ENCODE measurements around the gene DCBLD1. TPM values are rescaled to one million over a fixed set of nuclear protein-coding genes. Genes with fewer than 3 reads are reported as not detected.

Gene DCBLD1
- polyA plus RNA-seq, 3 donors = 2.9 to 3.3 (median 3.1) TPM

DNA sequence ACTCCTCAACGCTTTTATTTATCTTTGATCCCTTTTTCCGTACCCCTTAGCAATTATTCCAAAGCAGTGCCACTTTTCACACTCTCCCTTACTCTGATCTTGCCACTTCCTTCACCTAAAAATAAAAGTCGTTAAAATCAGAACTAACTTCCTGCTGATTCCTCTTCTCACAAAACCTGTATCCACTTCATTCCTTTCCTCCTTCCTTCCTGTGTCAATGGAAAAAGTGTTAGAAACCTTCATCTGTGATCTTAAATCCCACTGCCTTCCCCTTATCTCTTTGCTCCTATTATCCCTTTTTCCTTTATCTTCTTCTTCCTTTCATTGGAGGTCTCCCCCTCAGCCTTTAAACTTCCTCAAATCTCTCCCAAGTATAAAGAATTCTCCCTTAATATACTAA lies 70.7 kb downstream of the DCBLD1 start:
- no peak overlapping the region for H3K27ac ChIP-seq (ENCODE audit: low read depth in 1 of 2, low read length in 2 of 2)
- no peak overlapping the region for H3K4me3 Mint-ChIP-seq
- peaks cover 4 to 7% of the 10 kb centered on the region in 2 donors for H3K4me1 ChIP-seq (ENCODE audit: control insufficient read depth in 1 of 2, insufficient read depth in 2 of 2, low read length in 2 of 2)
- H3K9me3 Mint-ChIP-seq = no peaks in the 10 kb centered on the region
- H3K9me3 ChIP-seq (replicated peaks in 1 of 2; ENCODE audit: control insufficient read depth in 1 of 2, insufficient read depth in 1 of 2, low read length in 2 of 2) = no peaks in the 10 kb centered on the region
- no peak overlapping the region for H3K27ac Mint-ChIP-seq
- no peak for DNase-seq
- H3K36me3 Mint-ChIP-seq = peaks cover 4 to 10% of the 10 kb centered on the region in 2 donors
- H3K27me3 Mint-ChIP-seq (ENCODE audit: low read depth in 3 of 3) = peaks cover 4 to 8% (median 4%) of the 10 kb centered on the region in 3 donors
- intact Hi-C loops (cut with micrococcal nuclease) = loop anchor here in 1 of 2 donors (10.0 kb wide), 1 partner anchor 208 kb away; no protein-coding TSS in a partner anchor
- H3K36me3 ChIP-seq (replicated peaks in 1 of 2; ENCODE audit: control insufficient read depth in 1 of 2, insufficient read depth in 2 of 2, low read length in 2 of 2) = no peaks in the 10 kb centered on the region
- no peak overlapping the region for H3K4me3 ChIP-seq (replicated peaks in 1 of 3; ENCODE audit: low read depth in 2 of 3, low read length in 3 of 3)
- H3K9ac ChIP-seq (ENCODE audit: insufficient read depth, low read length, poor library complexity, severe bottlenecking) = no peak overlapping the region
- no peaks in the 10 kb centered on the region for H4K20me1 ChIP-seq (ENCODE audit: insufficient read depth, low read length)
- peaks cover 8% of the 10 kb centered on the region for H3K4me1 Mint-ChIP-seq
- no peak for TF ChIP-seq CTCF (IDR thresholded peaks at IDR 0.05)
- 34% methylated on average over 3 of the region's 3 CpGs for WGBS (ENCODE audit: insufficient coverage)
- H3K79me2 ChIP-seq (ENCODE audit: insufficient read depth, low read length) = no peaks in the 10 kb centered on the region
- H3K4me2 ChIP-seq (replicated peaks; ENCODE audit: extremely low read depth, low read length, poor library complexity, severe bottlenecking) = no peak overlapping the region
- H3K27me3 ChIP-seq (ENCODE audit: control insufficient read depth in 2 of 2, insufficient read depth in 2 of 2, low read length in 2 of 2) = peaks cover 0 to 3% of the 10 kb centered on the region in 2 donors
- no peak overlapping the region for H2AFZ ChIP-seq (ENCODE audit: insufficient read depth, low read depth, low read length, poor library complexity, severe bottlenecking)

DNA sequence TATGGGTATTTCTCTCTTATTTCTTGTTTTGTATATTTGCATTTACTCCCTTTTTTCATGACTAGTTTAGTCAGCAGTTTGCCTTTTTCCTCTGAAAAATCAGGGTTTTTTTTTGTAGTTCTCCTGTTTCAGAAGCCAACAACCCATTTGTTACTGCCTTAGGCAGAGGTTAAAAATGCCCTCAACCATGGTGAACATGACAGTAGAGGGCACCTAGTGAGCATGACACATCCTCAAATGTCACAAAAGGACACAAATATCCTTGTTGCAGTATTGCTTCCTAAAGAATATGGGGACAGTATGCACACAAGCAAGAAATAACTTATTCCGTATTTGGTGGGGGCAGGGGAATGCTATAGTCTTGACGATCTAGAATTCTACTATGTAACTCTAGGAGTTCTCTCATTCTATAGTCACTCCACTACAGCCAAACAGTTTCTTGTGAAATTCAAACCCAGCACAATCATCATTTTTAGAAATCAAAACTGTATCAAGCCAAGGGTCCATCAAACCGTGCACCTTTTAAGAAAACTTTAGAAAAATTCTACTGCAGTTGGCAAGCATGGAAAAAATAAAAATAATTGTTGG lies 72.9 kb downstream of the DCBLD1 start:
- no CpG with 5 or more reads among the region's 3 CpGs for WGBS (ENCODE audit: insufficient coverage)

More for the DNA sequence above, 72.9 kb downstream of the DCBLD1 start:
- Histone ChIP-seq H3K27me3 (ENCODE audit: control insufficient read depth in 2 of 2, insufficient read depth in 2 of 2, low read length in 2 of 2) (no peaks in the 10 kb centered on the region), H3K27ac (ENCODE audit: low read depth in 1 of 2, low read length in 2 of 2) (no peak overlapping the region), H3K36me3 (replicated peaks in 1 of 2; ENCODE audit: control insufficient read depth in 1 of 2, insufficient read depth in 2 of 2, low read length in 2 of 2) (peaks cover 2 to 3% of the 10 kb centered on the region in 2 donors), H3K9me3 (replicated peaks in 1 of 2; ENCODE audit: control insufficient read depth in 1 of 2, insufficient read depth in 1 of 2, low read length in 2 of 2) (no peaks in the 10 kb centered on the region), H3K4me1 (ENCODE audit: control insufficient read depth in 1 of 2, insufficient read depth in 2 of 2, low read length in 2 of 2) (no peaks in the 10 kb centered on the region), H2AFZ (ENCODE audit: insufficient read depth, low read depth, low read length, poor library complexity, severe bottlenecking) (no peak overlapping the region), H3K4me3 (replicated peaks in 1 of 3; ENCODE audit: low read depth in 2 of 3, low read length in 3 of 3) (no peak overlapping the region), H3K79me2 (ENCODE audit: insufficient read depth, low read length) (no peaks in the 10 kb centered on the region), H4K20me1 (ENCODE audit: insufficient read depth, low read length) (no peaks in the 10 kb centered on the region), H3K4me2 (replicated peaks; ENCODE audit: extremely low read depth, low read length, poor library complexity, severe bottlenecking) (no peak overlapping the region), H3K9ac (ENCODE audit: insufficient read depth, low read length, poor library complexity, severe bottlenecking) (no peak overlapping the region)
- Mint-ChIP-seq H3K36me3 (peaks cover 9 to 12% of the 10 kb centered on the region in 2 donors), H3K27me3 (ENCODE audit: low read depth in 3 of 3) (peaks cover 0 to 4% (median 2%) of the 10 kb centered on the region in 3 donors), H3K27ac (no peak overlapping the region), H3K4me1 (peaks cover 2% of the 10 kb centered on the region), H3K4me3 (no peak overlapping the region), H3K9me3 (no peaks in the 10 kb centered on the region)
- DNase-seq = no peak
- intact Hi-C loops (cut with micrococcal nuclease) = loop anchor here (5.0 to 10.0 kb wide), 2 partner anchors 108 to 211 kb away; no protein-coding TSS in a partner anchor
- TF ChIP-seq CTCF (IDR thresholded peaks at IDR 0.05) = no peak

Measured in CD14-positive monocyte (primary cell).